Peyer's patch (tissue), 4 donors: ENCODE results near the gene TSHZ1.

Source experiments
- CTCF ChIP-seq, 6 experiments: fragments of 450-650 bp in 4 of 6; fragments of 200-600 bp in 2 of 6; sonication (generic) in 1 of 6; IDR thresholded peaks; one replicate each; pipeline ENCODE4 v1.5.1; 2017 to 2019; ENCODE audit warnings: antibody characterized with exemption in 6 of 6, mild to moderate bottlenecking in 3 of 6, moderate library complexity in 1 of 6
- POLR2A ChIP-seq, 2 donors: fragments of 450-650 bp; IDR thresholded peaks; one replicate each; pipeline ENCODE4 v1.5.1; 2017; ENCODE audit warnings: antibody characterized with exemption in 2 of 2, mild to moderate bottlenecking in 2 of 2, moderate library complexity in 2 of 2

GRCh38 chr18:75211953-75212750, 1.6 kb downstream of the TSHZ1 start:
- no peak for TF ChIP-seq CTCF (IDR thresholded peaks at IDR 0.05)
- no peak for TF ChIP-seq POLR2A (IDR thresholded peaks at IDR 0.05)
